ENCODE measurements around the gene CFAP97.
A peak's percentile ranks its signal among the peaks of the same experiment; 100 is the strongest.

DNA sequence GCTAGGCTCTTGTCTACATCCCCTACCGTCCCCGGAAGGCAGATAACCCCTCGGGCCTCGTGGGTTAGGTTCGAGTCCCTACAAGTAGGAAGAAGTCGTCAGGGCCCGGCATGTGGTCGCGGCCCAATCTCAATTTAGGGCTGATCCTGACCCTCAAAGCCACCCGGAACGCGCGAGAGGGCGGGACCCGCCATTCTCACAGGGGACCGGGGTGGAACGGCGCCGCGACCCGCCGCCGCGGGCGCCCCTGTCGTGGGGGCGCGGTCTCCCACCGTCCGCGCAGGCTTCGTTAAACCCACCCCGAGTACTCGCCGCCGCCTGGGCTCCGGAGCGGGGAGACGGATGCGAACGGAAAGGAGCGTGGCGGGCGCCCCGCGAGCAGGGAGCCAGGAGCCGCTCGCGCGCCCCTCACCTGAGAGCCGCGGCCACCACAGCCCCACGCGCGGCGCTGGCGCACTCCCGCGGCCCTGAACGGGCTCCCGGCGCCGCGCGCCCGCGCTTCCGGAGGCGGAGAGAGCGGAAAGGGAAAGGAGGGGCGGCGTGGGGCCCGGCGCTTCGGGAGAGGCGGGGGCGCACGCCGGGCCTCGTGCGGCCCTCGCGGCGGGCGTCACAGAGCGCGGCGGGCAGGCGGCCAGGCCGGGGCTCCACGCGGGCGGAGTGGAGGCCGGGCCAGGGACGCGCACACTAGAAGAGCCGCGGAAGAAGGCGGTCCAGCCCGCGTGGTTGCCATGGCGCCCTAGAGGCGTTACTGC lies at the start of gene CFAP97:
- TF ChIP-seq EZH2 (IDR thresholded peaks at IDR 0.05) (no peak), POLR2AphosphoS5 (IDR thresholded peaks at IDR 0.05; ENCODE audit: borderline replicate concordance, low read depth, low read length) (peak; percentile 6; the same call in 1 of the 2 replicates)
